Measurements from ENCODE around the gene SEC23A.

- no peak for TF ChIP-seq EZH2 (IDR thresholded peaks at IDR 0.05; ENCODE audit: borderline replicate concordance, low read depth, low read length, severe bottlenecking)
- no peak for TF ChIP-seq POLR2A (IDR thresholded peaks at IDR 0.05; ENCODE audit: low read depth, low read length)
- TF ChIP-seq, protein P1, sequence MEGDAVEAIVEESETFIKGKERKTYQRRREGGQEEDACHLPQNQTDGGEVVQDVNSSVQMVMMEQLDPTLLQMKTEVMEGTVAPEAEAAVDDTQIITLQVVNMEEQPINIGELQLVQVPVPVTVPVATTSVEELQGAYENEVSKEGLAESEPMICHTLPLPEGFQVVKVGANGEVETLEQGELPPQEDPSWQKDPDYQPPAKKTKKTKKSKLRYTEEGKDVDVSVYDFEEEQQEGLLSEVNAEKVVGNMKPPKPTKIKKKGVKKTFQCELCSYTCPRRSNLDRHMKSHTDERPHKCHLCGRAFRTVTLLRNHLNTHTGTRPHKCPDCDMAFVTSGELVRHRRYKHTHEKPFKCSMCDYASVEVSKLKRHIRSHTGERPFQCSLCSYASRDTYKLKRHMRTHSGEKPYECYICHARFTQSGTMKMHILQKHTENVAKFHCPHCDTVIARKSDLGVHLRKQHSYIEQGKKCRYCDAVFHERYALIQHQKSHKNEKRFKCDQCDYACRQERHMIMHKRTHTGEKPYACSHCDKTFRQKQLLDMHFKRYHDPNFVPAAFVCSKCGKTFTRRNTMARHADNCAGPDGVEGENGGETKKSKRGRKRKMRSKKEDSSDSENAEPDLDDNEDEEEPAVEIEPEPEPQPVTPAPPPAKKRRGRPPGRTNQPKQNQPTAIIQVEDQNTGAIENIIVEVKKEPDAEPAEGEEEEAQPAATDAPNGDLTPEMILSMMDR (IDR thresholded peaks at IDR 0.05; ENCODE audit: extremely low read depth in 1 of 2, insufficient read depth in 1 of 2, low read depth in 1 of 2, low read length in 2 of 2), result no peak
- TF ChIP-seq JUN (IDR thresholded peaks at IDR 0.05; ENCODE audit: borderline replicate concordance, insufficient read depth, insufficient read length, low read depth), result no peak
- no peak for TF ChIP-seq MAX (IDR thresholded peaks at IDR 0.05; ENCODE audit: insufficient read depth, insufficient read length)
- TF ChIP-seq GATA2 (IDR thresholded peaks at IDR 0.05; ENCODE audit: insufficient read depth, insufficient read length, low read depth, low read length), result no peak
- no peak for TF ChIP-seq POLR2AphosphoS5 (IDR thresholded peaks at IDR 0.05; ENCODE audit: insufficient read depth, low read depth, low read length)
- no peak for TF ChIP-seq FOS (IDR thresholded peaks at IDR 0.05; ENCODE audit: borderline replicate concordance, insufficient read depth, low read length)
Observed at GRCh38 chr14:38982278-38982677, 120.8 kb downstream of the SEC23A start.
